Tibial artery (tissue), 4 donors: ENCODE results near the gene PTGDR2.
"Not testable (repeated sequence)": the region's sequence is repeated elsewhere in the genome, so short reads cannot be mapped to it uniquely, and the experiment has no call there.

Experiments
- DNase-seq, 2 donors: peaks; one replicate each; pipeline ENCODE4 v3.0.0-alpha.2; 2019
- H3K27ac ChIP-seq, 2 donors: fragments of 200-600 bp; sonication (generic) in 1 of 2; 1 replicate in 1 of 2; 2 replicates in 1 of 2; pipeline ENCODE4 v1.5.1; 2018 to 2019; ENCODE audit warnings: mild to moderate bottlenecking in 1 of 2
- H3K27me3 ChIP-seq, 2 donors: fragments of 200-600 bp; sonication (generic) in 1 of 2; one replicate each; pipeline versions ENCODE4 v1.5.1 to v1.6.0; 2016 to 2019
- H3K36me3 ChIP-seq, 3 donors: fragments of 200-600 bp; sonication (generic) in 2 of 3; one replicate each; pipeline ENCODE4 v1.5.1; 2016 to 2019; ENCODE audit warnings: mild to moderate bottlenecking in 2 of 3
- H3K4me1 ChIP-seq, 4 donors: fragments of 200-600 bp; sonication (generic) in 2 of 4; 1 replicate in 3 of 4; 2 replicates in 1 of 4; pipeline ENCODE4 v1.5.1; 2016 to 2019
- H3K4me3 ChIP-seq, 2 donors: fragments of 200-600 bp; sonication (generic) in 1 of 2; 1 replicate in 1 of 2; 2 replicates in 1 of 2; pipeline ENCODE4 v1.5.1; 2018 to 2019; ENCODE audit warnings: mild to moderate bottlenecking in 2 of 2
- H3K9me3 ChIP-seq, 3 donors: fragments of 200-600 bp; sonication (generic) in 1 of 3; one replicate each; pipeline ENCODE4 v1.5.1; 2016 to 2019
- intact Hi-C: fragments of 100-400 bp; cut with DNase I; formaldehyde crosslinking; loops from one replicate; pipeline ENCODE4 v1.15.0; 2023; ENCODE audit warnings: low total_unique reads
- TF ChIP-seq, protein P1 (sequence below), 2 experiments: fragments of 200-600 bp in 1 of 2; fragments of 450-650 bp in 1 of 2; IDR thresholded peaks; one replicate each; pipeline ENCODE4 v1.5.1; 2017 to 2019; ENCODE audit warnings: antibody characterized with exemption in 2 of 2, mild to moderate bottlenecking in 1 of 2, moderate library complexity in 1 of 2

PTGDR2 gene

DNA sequence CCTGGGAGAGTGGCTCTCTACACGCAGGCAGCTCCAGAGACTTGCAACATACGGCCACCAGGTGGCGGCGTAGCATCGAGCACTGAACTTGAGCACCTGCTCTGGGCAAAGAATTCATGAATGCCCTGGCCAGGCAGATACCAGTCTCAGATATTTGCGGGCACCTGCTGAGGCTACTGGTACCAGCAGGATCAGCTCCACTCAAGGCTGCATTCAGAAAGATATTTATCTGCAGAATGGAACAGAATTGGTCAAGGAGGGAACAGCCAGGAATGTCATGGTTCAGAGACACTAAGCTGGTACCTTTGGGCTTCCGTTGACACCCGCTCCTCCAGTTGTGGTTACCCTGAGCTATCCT, 24.6 kb downstream of the PTGDR2 start:
- no peaks in the 10 kb centered on the region for H3K36me3 ChIP-seq
- H3K27me3 ChIP-seq, result peaks cover 0 to 7% of the 10 kb centered on the region in 2 donors
- H3K4me3 ChIP-seq, result no peak overlapping the region
- no peaks in the 10 kb centered on the region for H3K4me1 ChIP-seq
- intact Hi-C loops, result loop anchor here (2.0 to 5.0 kb wide), 2 partner anchors 70 to 356 kb away; no protein-coding TSS in a partner anchor
- no peaks in the 10 kb centered on the region for H3K9me3 ChIP-seq
- H3K27ac ChIP-seq, result no peak overlapping the region
- peak; percentile 82 to 88 for DNase-seq
- TF ChIP-seq, protein P1, sequence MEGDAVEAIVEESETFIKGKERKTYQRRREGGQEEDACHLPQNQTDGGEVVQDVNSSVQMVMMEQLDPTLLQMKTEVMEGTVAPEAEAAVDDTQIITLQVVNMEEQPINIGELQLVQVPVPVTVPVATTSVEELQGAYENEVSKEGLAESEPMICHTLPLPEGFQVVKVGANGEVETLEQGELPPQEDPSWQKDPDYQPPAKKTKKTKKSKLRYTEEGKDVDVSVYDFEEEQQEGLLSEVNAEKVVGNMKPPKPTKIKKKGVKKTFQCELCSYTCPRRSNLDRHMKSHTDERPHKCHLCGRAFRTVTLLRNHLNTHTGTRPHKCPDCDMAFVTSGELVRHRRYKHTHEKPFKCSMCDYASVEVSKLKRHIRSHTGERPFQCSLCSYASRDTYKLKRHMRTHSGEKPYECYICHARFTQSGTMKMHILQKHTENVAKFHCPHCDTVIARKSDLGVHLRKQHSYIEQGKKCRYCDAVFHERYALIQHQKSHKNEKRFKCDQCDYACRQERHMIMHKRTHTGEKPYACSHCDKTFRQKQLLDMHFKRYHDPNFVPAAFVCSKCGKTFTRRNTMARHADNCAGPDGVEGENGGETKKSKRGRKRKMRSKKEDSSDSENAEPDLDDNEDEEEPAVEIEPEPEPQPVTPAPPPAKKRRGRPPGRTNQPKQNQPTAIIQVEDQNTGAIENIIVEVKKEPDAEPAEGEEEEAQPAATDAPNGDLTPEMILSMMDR (IDR thresholded peaks at IDR 0.05), result peak; percentile 86 to 93

DNA sequence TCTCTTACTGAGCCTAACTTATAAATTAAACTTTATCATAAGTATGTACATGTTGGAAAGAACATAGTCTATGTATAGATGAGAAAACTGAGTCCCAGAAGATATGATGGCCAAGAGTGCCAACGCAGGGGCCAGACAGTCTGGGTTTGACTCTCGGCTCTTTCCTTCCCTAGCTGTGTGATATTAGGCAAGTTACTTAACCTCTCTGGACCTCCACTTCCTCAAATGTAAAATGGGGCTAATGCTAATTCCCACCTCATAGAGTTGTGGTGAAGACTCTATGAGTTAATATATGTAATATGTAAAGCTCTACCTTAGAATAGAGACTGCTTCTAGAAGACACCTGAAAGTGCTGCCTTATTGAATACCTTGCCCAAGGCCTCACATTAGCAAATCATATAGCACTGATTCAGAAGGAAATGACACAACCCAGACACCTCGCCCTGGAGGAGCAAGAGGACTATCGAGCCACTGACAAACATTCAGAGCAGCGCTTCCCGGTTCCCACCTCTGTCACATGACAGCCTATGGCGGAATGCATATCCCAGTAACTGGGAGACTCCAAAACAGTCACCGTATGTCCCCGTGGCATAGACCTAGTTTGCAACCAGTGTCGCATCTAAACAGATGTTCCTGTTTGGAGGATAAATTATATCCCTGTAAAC, 25.1 kb downstream of the PTGDR2 start:
- intact Hi-C loops, result loop anchor here (2.0 to 5.0 kb wide), 2 partner anchors 70 to 357 kb away; no protein-coding TSS in a partner anchor
- no peaks in the 10 kb centered on the region for H3K36me3 ChIP-seq
- peaks cover 0 to 7% of the 10 kb centered on the region in 2 donors for H3K27me3 ChIP-seq
- H3K27ac ChIP-seq, result no peak overlapping the region
- no peaks in the 10 kb centered on the region for H3K9me3 ChIP-seq
- no peak for DNase-seq
- TF ChIP-seq, protein P1 (IDR thresholded peaks at IDR 0.05), result no peak
- no peaks in the 10 kb centered on the region for H3K4me1 ChIP-seq
- H3K4me3 ChIP-seq, result no peak overlapping the region

DNA sequence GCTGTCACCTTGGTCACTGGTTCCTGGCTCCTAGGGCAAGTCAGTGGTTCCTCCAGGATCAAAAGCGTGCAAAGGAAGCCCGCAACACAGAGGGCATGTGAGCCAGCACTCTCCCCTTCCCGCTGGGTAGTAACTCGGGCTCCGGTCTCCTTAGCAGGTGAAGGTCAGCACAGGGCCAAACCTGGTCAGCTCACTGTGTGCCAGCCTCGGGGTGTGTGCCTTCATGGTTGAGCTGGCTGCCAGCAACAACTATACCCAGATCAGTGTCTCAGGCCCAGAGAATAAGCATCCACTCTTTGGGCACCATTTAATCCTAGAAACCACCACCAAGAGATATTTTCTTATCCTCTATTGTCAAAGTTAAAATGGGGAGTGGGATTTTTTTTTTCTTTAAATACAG, 30.0 kb downstream of the PTGDR2 start:
- H3K4me1 ChIP-seq, result peaks cover 0 to 4% (median 0%) of the 10 kb centered on the region in 4 donors
- no peak overlapping the region for H3K27ac ChIP-seq
- H3K9me3 ChIP-seq, result no peaks in the 10 kb centered on the region
- H3K36me3 ChIP-seq, result no peaks in the 10 kb centered on the region
- H3K4me3 ChIP-seq, result no peak overlapping the region
- TF ChIP-seq, protein P1 (IDR thresholded peaks at IDR 0.05), result no peak
- H3K27me3 ChIP-seq, result no peaks in the 10 kb centered on the region
- DNase-seq, result no peak
- intact Hi-C loops, result loop anchor here (5.0 kb wide), 1 partner anchor 307 kb away; no protein-coding TSS in a partner anchor

DNA sequence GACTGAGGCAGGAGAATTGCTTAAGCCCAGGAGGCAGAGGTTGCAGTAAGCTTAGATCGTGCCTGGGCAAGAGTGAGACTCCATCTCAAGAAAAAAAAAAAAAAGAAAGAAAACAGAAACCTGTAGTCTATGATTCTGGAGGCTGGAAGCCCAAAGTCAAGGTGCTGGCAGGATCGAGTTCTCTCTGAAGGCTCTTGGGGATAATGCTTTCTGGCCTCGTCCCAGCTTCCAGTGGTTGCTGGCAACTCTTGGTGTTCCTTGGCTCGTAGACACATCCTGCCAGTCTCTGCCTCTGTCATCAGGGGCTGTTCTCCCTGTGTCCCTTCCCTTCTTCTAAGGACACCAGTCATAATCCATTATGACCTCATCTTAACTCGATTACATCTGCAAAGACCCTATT, 30.6 kb downstream of the PTGDR2 start:
- Histone ChIP-seq H3K4me3 (no peak overlapping the region), H3K27ac (no peak overlapping the region), H3K9me3 (no peaks in the 10 kb centered on the region), H3K36me3 (no peaks in the 10 kb centered on the region), H3K27me3 (peaks cover 0 to 5% of the 10 kb centered on the region in 2 donors), H3K4me1 (peaks cover 0 to 4% (median 0%) of the 10 kb centered on the region in 4 donors)
- DNase-seq, result no peak
- intact Hi-C loops, result loop anchor here (5.0 kb wide), 1 partner anchor 307 kb away; no protein-coding TSS in a partner anchor
- TF ChIP-seq, protein P1 (IDR thresholded peaks at IDR 0.05), result no peak

DNA sequence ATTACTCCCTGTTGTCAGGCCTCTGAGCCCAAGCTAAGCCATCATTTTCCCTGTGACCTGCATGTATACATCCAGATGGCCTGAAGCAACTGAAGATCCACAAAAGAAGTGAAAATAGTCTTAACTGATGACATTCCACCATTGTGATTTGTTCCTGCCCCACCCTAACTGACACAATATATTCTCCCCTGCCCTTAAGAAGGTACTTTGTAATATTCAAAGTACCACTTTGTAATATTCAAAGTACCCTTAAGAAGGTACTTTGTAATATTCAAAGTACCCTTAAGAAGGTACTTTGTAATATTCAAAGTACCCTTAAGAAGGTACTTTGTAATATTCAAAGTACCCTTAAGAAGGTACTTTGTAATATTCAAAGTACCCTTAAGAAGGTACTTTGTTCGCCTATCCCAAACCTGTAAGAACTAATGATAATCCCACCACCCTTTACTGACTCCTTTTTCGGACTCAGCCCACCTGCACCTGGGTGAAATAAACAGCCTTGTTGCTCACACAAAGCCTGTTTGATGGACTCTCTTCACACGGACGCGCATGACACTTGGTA, 31.9 kb downstream of the PTGDR2 start:
- H3K4me3 ChIP-seq, H3K9me3 ChIP-seq, H3K36me3 ChIP-seq, intact Hi-C loops, H3K27me3 ChIP-seq, DNase-seq, H3K27ac ChIP-seq, H3K4me1 ChIP-seq: not testable (repeated sequence)

DNA sequence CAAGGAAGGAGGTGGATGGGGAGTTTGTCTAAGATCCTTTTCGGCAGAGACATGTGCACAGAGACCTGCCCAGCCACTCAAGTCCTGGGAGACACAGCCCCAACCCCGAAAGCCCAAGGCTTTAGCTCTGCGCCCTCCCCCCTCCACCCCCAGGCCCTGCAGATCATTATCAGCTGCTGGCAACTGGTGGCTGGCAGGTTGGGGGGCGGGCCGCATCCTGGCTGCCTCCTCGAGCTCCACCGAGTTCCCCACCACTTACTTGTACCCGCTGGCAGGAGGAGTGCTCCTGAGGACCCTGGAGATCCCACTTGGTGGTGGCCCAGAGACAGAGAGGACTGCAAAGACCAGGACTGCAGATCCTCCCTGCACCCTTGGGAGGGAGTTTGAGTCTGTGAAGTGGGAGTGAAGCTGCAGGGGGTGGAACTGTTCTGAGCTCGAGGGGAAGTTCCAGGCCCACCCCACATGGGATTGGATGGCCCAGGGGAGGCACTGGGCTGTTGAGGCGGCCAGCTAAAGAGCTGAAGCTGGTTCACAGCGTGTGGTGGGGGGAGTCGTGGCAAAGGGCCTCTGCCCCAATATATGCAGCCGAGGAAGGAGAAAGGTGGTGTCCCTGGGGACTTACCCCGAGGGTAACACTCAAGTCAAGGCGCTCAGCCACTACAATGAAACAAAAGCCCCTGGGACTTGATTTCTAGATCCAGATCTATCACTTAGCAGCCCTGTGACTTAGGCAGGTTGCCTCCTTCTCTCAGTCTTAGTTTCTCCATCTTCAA, 33.7 kb downstream of the PTGDR2 start:
- no peaks in the 10 kb centered on the region for H3K36me3 ChIP-seq
- TF ChIP-seq, protein P1 (IDR thresholded peaks at IDR 0.05), result no peak
- H3K27ac ChIP-seq, result no peak overlapping the region
- peaks cover 0 to 4% (median 0%) of the 10 kb centered on the region in 4 donors for H3K4me1 ChIP-seq
- intact Hi-C loops, result no loop called here
- peaks cover 0 to 8% (median 1%) of the 10 kb centered on the region in 3 donors for H3K9me3 ChIP-seq
- no peak overlapping the region for H3K4me3 ChIP-seq
- H3K27me3 ChIP-seq, result peaks cover 0 to 5% of the 10 kb centered on the region in 2 donors
- no peak for DNase-seq
